Epithelial cell of proximal tubule (primary cell): ENCODE data around the gene PLD4. TPM values are rescaled to one million over a fixed set of nuclear protein-coding genes. Genes with fewer than 3 reads are reported as not detected.

Experiments used
- DNase-seq: peaks from one replicate; pipeline ENCODE4 v3.0.0-alpha.2; 2011; ENCODE audit warnings: low read depth
- H3K4me3 ChIP-seq: 2 replicates; pipeline ENCODE4 v1.5.1; 2011; ENCODE audit warnings: low read depth, mild to moderate bottlenecking, low read length
- total RNA-seq: library from RNA; depleted of rRNA; stranded (reverse); fragments of >200 nt; gene quantifications from 2 replicates; pipeline ENCODE4 v1.2.3, GENCODE V29; 2015
- TF ChIP-seq, protein P1 (sequence below): conservative IDR thresholded peaks from 2 replicates; pipeline ENCODE4 v1.5.1; 2012; ENCODE audit warnings: low read depth, mild to moderate bottlenecking, low read length

PLD4 gene
- total RNA-seq, 1 donor from 2014 or later = not detected

DNA sequence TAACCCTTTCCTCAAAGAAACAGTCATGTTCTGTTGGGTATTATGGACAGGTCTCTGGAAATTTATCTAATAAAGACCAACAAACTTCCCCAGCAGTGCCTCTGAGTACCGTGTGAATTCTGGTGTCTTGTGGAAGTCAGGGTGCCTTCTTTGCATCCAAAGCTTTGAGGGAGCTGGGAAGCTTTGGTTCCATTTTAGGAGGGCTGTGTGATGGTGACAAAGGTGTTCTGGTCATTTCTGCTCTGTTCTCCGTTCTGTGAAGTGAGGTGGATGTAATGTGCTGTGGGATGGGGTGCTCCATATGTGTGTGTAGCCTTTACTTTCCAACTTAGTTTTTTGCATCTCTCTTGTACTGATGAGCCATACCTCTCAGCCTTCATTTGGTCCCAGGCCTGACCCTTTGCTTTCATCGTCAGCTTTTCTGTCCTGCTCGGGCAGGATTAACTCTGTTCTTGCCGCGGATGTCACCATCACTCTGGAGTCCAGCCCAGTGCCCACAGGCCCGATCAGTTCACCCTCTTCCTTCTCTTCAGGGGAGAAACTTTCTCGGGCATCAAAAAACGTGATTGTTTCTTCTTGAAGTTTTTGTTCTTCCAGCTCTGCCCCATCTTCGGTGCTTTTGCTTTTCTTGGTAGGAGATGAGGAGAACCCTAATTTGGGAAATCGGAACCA is 13.2 kb downstream of the PLD4 start:
- TF ChIP-seq, protein P1, sequence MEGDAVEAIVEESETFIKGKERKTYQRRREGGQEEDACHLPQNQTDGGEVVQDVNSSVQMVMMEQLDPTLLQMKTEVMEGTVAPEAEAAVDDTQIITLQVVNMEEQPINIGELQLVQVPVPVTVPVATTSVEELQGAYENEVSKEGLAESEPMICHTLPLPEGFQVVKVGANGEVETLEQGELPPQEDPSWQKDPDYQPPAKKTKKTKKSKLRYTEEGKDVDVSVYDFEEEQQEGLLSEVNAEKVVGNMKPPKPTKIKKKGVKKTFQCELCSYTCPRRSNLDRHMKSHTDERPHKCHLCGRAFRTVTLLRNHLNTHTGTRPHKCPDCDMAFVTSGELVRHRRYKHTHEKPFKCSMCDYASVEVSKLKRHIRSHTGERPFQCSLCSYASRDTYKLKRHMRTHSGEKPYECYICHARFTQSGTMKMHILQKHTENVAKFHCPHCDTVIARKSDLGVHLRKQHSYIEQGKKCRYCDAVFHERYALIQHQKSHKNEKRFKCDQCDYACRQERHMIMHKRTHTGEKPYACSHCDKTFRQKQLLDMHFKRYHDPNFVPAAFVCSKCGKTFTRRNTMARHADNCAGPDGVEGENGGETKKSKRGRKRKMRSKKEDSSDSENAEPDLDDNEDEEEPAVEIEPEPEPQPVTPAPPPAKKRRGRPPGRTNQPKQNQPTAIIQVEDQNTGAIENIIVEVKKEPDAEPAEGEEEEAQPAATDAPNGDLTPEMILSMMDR = no peak

DNA sequence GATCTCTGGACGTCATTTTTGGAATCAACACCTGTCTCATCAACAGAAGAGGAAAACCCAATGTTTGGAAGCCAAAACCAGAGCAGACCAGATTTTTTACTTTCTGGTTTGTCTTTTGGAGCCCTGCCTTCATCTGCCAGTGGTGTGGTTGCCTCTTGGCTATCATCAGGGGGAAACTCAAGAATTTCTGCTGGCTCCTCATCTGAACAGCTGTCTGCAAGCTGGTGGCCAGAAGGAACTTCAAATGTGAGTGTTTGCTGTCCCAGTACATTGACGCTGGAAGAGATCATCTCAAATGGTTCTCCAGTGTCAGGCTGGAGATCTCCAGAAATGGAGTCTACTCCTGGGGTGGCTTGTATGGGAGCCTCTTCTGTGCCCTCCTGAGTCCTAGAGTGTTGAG is 13.8 kb downstream of the PLD4 start:
- TF ChIP-seq, protein P1 = no peak
- no peak for DNase-seq
- no peak overlapping the region for H3K4me3 ChIP-seq

More for the DNA sequence above, 13.2 kb downstream of the PLD4 start:
- DNase-seq = no peak
- H3K4me3 ChIP-seq = no peak overlapping the region

DNA sequence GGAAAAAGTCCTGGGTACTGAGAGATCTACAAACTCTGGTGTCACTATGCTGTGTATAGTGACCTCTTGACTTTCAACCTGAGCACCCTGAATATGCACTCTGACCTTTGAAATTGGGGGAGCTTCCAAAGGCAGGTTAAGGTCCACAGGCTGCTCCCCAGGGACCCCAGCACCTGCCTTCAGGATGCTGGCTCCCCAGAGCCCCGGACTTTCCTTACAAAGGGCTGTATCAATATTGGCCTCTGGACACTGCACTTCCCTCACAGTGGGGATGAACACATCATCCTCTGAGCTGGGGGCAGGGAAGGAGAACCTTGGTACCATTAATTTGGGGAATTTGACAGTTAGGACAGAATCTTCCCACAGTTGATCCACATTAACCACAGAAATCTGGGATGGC is 14.3 kb downstream of the PLD4 start:
- DNase-seq = no peak
- TF ChIP-seq, protein P1 = no peak
- H3K4me3 ChIP-seq = no peak overlapping the region

DNA sequence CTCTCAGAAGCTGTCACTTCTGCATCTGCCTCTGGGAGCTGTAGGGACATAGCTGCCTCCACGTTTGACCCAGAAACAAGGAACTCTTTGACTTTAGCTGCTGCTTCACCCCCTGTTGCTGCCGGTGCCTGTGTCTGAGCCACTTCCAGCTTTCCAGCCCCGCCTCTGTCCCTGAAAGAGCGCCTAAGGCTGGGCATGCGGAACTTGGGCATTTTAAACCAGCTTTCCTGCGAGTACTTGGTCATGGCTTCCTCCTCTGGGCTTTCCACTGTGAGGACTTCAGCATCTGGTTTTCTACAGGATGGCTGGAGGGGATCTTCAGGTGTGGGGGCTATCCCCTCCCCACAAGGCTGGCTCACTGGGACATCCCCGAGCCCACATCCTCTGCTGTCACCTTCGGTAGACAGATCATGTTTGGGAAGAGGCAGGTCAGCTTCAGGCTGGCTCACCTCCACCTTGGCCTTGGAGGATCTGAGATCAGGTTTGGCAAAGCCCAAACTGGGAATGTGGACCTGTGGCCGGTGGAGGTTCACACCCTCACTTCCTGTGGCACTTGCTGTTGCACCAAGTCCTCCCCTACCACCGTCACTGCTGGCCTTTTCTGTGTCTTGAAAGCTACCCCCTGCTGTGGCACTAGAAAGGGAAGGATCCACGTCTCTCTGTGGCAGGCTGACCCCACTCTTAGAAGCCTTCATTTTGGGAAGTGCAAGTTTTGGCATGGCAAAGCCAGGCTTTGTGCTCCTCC is 15.2 kb downstream of the PLD4 start:
- TF ChIP-seq, protein P1 = no peak
- no peak for DNase-seq

DNA sequence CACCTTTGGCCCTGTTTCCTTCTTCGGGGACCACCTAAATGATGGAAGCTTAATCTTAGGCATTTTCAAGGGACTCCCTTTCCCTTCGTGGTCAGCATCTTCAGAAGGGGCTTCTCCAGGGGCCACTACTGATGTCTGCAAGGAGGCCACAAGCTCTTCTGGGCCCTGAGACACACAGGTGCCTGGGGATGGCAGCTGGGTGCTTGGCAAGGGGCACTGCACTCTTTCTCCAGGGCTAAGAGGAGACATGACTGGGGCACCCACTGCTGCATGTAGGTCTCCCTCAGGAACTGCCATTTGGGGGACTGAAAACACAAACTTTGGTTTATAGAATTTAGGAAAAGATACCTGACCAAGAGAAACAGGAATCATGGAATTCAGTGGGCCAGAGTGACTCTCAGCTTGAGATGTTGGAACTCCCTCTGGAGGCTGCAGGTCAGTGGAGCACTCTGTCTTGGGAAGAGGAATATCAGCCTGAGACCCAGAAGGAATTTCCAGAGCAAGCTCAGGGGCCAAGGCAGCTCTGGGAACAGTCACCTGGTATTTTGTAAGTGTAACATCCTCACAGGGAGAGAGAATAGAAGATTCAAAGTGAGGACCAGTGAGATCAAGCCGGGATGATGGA is 16.0 kb downstream of the PLD4 start:
- H3K4me3 ChIP-seq = no peak overlapping the region
- TF ChIP-seq, protein P1 = peak; percentile 19
- no peak for DNase-seq

More for the DNA sequence above, 15.2 kb downstream of the PLD4 start:
- no peak overlapping the region for H3K4me3 ChIP-seq

DNA sequence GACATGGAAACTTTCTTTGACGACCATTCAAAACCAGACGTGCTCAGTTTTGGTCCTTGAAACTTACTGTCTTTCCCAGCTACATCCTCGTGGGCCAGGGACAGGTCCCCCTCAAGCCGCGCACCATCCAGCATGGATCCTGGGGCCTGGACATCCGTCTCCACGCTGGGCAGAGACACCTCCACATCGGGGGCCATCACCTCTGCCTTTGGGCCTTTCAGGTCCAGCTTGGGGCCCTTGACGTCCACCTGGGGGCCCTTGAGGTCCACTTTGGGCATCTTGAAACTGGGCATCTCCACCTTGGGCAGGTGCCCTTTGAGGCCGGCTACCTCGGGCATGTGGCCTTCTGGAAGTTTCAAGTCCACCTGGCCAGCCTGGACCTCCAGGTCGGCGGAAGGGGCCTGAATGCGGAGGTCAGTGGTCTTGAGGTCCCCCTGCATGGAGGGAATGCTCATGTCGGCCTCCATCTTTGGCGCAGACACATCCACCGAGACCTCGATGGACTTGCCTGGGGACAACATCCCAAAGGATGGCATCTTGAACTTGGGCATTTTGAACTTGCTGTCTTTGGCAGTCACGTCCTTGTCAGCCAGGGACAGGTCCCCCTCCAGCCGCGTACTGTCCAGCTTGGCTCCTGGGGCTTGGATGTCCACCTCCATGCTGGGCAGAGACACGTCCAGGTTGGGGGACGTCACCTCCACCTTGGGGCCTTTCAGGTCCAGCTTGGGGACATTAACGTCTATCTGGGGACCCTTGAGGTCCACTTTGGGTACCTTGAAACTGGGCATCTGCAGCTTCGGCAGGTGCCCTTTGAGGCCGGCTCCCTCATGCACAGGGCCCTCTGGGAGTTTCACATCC is 17.1 kb downstream of the PLD4 start:
- TF ChIP-seq, protein P1 = no peak
- no peak overlapping the region for H3K4me3 ChIP-seq
- DNase-seq = no peak
